NOMO-1 treated with dmso at 0.1 percent for 144 hours (cell line): Measurements from ENCODE around the gene TARS2.
A peak's percentile ranks its signal among the peaks of the same experiment; 100 is the strongest.

Source experiments
- DNase-seq: peaks from one replicate; lab custom pipeline; 2025; ENCODE audit not compliant: unreplicated experiment; lab: John Stamatoyannopoulos, UW

The TARS2 gene

DNA sequence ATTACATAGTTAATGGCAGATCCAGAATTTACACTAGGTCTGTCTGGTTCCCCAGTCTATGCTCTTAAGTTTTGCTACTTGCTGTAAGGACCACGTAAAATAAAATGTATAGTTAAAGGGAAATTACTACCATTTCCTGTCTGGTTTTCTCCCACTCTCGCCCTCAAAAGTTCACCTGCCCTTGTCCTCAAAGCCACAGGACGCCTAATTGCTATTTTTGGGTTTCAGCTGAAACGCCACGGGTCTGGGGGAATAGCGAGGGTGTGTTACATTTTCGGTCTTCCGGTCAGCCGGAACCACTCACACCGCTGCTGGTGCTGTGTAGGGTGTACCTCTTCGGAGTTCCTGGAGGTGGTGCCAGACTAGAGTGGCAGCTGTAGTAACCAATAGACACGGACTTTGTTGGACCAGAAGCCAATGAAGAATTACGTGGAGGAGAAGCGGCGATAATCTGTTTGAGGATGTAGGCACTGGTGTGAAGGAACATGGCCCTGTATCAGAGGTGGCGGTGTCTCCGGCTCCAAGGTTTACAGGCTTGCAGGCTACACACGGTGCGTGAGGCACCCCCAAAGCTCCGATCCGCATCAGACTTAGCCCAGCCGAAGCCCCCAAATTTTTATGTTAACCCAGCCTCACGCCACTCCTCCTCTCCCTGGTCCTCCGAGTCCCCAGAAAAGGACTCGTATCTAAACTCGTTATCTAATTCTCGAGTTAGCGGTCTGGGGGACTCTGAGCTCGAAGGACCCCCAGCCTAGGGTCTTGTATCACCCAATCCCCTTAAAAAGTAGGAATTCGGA is at the start of gene TARS2:
Gene TARS2, plus strand, starts transcription at position 454 of the 797 bp plus-strand sequence. Its CDS starts 32 bp downstream, at position 486.
- peak; percentile 97 for DNase-seq

DNA sequence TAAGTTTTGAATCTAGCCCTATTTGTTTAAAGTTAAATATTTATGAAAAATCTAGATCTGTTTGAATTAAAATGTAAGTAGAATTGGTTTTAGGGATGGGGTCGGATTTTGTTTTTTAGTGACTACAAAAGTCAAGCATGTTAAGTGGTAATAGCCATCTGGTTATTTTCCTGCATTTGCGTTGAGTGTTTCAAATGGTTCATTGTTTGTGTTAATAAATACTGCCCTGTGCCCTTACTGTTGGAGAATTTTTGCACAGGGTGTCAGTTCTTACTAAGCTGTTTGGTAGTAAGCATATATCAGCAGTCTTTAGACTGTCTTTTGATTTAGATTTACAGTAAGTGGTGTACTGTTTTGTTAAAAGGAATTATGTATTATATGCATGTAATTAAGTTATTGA is 46.1 kb upstream of the TARS2 start:
- no peak for DNase-seq

- DNase-seq, result no peak
These were observed 43.0 kb upstream of the TARS2 start for GRCh38 chr1:150444232-150444631.

GRCh38 chr1:150456146-150456647 is 31.0 kb upstream of the TARS2 start:
- DNase-seq, result no peak

DNA sequence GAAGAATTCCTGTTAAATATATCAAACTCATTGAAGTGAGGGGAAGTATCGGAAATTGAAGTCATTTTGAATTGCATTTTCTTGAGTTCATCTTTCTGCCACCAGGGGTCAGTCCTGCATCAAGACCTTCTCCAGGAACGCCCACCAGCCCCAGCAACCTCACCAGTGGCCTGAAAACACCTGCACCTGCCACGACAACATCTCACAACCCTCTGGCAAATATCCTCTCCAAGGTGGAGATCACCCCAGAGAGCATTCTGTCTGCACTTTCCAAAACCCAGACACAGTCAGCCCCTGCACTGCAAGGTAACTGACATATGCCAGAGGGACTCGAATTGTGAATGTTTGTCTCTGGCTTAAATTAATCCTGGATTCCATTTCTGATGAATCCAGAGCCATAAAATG is 22.8 kb upstream of the TARS2 start:
- peak; percentile 6 for DNase-seq

- no peak for DNase-seq
These were observed 20.3 kb upstream of the TARS2 start for GRCh38 chr1:150466964-150467363.

GRCh38 chr1:150469291-150469690 is 17.9 kb upstream of the TARS2 start:
- no peak for DNase-seq

- no peak for DNase-seq
These were observed 14.5 kb upstream of the TARS2 start for GRCh38 chr1:150472601-150473200.

DNA sequence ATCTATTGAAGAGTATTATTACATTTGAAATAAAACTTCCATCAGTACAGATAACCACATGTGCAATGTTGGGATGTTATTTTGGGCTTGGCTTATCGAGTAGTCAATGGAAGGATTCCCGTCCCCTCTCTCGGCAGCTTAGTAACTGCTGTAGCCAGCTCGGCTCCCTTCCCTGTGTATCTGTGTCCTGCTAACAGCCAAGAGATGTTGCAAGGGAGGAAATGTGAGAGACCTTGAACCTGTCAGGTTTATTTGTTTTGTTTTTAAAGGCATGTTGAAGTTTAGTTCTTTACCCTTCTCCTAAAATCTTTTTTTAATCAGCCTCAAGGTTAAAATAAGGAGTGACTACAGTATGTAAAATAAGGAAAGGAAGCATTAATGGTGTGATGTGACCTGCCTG is 13.6 kb upstream of the TARS2 start:
- no peak for DNase-seq

DNA sequence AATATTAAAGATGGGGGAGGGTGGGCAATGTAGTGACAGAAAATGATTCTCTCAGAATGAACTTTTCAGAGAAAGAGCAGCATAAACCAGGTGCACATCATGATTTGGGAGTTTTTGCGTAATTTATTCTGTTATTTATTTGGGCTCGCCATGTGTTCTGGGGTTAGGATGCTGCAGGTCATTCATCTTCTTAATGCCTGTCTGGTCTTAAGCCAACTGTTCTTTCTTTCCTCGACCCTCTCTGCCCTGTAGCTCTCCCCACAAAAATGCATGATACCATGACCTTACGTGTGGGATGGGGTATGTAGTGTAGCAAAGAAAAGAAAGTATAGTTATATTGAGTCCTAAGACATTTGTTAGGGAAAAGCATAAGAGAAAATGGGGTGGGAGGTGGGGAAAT is 12.3 kb upstream of the TARS2 start:
- DNase-seq, result no peak

DNA sequence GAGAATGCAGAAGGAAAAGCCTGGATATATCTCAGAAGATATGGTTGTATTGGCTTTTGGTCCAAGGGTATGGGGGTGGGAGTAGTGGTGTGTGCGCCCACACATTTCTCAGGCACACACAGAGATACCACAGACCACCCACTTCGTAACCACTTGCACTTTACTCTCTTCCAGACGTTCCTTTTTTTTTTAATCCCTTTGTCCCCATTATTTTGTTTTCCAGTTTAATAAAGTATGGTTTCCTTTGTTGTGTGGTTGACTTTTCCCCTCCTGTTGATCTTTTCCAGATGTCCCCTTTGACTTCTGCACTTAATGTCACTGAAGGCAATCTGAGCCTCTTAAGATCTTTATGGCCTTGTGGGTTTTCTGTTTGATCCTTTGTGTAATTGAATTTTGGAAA is 10.5 kb upstream of the TARS2 start:
- DNase-seq, result no peak

- DNase-seq, result no peak
These were observed 9.9 kb upstream of the TARS2 start for GRCh38 chr1:150477320-150477719.

GRCh38 chr1:150477733-150478132 is 9.5 kb upstream of the TARS2 start:
- no peak for DNase-seq

DNA sequence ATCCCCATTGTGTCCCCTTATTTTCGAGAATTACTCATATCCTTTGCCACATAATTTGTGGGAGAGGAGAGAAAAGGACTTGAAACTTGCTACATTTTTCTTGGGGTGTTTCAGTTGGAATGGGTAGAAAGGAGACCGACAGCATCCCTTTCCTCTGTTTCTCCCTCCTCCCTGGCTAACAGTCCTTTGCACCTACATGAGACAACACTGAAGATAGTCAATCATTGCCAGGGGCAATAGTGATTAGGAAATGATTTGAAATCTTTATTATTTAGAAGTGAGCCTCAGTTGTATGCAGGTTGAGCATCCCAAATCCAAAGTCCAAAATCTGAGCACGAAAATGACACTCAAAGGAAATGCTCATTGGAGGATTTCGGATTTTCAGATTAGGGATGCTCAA is 7.8 kb upstream of the TARS2 start:
- DNase-seq, result no peak

DNA sequence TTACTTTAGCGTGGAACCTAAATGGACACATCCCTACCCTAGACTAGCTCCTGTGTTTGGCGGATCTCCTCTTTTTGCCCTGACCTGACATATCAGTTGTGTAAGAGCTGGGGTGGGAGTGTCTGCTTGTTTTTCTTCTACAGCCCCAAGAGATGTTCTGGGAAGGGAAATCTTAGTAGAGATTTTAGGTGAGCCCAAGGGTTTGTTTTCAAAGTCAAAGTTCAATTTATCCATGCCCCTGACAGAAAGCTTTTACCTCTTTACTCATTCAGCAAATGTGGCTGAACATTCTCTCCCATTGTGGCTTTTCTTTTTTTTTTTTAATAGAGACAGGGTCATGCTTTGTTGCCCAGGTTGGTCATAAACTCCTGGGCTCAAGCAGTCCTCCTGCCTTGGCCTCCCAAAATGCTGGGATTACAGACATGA is 7.3 kb upstream of the TARS2 start:
- no peak for DNase-seq

GRCh38 chr1:150484431-150484830 is 2.8 kb upstream of the TARS2 start:
- no peak for DNase-seq

- DNase-seq, result peak; percentile 5
These were observed 2.4 kb upstream of the TARS2 start for GRCh38 chr1:150484861-150485260.

DNA sequence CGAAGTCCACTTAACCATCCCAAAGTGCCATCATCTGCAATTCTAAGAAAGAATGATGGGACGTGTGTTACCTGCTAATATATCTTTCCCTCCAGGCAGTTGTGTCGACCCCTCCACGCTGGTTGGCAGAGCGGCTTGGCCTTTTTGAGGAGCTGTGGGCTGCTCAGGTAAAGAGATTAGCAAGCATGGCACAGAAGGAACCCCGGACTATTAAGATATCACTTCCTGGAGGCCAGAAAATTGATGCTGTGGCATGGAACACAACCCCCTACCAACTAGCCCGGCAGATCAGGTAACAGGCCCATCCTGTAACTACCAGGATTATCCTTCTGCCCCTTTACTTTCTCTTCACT is 520 bp downstream of the TARS2 start:
- no peak for DNase-seq

DNA sequence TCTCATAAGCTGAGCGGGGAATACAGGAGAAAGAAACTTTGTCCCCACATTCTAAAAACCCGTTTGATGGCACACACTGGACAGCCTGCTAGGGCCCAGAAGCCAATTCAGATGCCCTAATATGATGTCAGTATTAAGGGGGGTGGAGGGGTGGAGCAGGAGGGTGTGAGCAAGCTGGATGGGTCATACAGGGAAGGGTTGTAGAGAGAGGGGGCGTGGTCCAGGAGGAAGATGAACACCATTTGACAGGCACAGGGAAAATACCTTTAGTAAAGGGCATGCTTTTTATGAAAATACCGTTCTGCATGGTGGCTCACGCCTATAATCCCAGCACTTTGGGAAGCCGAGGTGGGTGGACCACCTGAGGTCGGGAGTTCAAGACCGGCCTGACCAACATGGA is 6.0 kb downstream of the TARS2 start:
- no peak for DNase-seq

DNA sequence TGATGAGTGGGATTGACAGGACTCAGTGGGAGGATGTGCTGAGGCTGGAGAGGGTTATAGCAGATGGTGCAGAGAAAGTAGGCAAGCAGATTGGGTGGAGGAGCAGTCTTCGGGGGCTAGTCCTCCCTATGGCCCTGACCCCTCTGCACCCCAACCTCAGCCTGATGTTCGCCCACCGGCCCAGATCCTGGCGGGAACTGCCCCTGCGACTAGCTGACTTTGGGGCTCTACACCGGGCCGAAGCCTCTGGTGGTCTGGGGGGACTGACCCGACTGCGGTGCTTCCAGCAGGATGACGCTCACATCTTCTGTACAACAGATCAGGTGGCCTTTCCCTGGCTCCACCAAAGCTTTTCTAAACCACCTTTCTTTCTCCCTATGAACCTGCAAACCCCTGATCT is 11.1 kb downstream of the TARS2 start:
- DNase-seq, result no peak

GRCh38 chr1:150505431-150505830 is 18.2 kb downstream of the TARS2 start:
- no peak for DNase-seq
